Heart left ventricle (tissue), 13 donors: ENCODE data around the gene CAPN14.

Experiments
- CTCF ChIP-seq, 12 donors: fragments of 200-600 bp; sonication (generic) in 4 of 12; IDR thresholded peaks; one replicate each; pipeline versions ENCODE4 v1.5.0 to v1.8.0; 2018 to 2022; ENCODE audit warnings: antibody characterized with exemption in 12 of 12, mild to moderate bottlenecking in 5 of 12
- POLR2A ChIP-seq, 2 donors: fragments of 450-650 bp; IDR thresholded peaks; one replicate each; pipeline ENCODE4 v1.6.1; 2017; ENCODE audit warnings: antibody characterized with exemption in 2 of 2, mild to moderate bottlenecking in 2 of 2, moderate library complexity in 2 of 2
- donor health status: ischemic (EF 13 %, LVEDD 7.1; RV severe dilation, severe dysfunction).
- donor health status: DM: no; HTN: yes; CAD: no.
- donor health status: DM: no; HTN: no; CAD: no.
- donor health status: ischemic (EF 25% LVEDD 6.9; RV normal size, moderate dysfunction).
- donor health status: ischemic (EF 25% LVEDD 5.7; RV mildly dilated, moderate dysfunction).
- donor health status: ischemic (EF 35%, LVEDD 5.7; RV mildly dilated, moderate dysfunction).
- donor health status: nonischemic (EF 11% LVEDD 7.7; RV severe dilation, severe dysfunction).
- donor health status: DM: yes; HTN: yes; CAD: no.
- donor health status: PGD.
- donor health status: ischemic (EF 29% LVEDD 5.4; RV normal size, mild dysfunction).
- donor health status: nonischemic (EF 23%, LVEDD 6.1; RV moderate dilation, normal function).

- TF ChIP-seq CTCF (IDR thresholded peaks at IDR 0.05) (no peak), POLR2A (IDR thresholded peaks at IDR 0.05) (no peak)
Measured at GRCh38 chr2:31235504-31235902, 18.2 kb upstream of the CAPN14 start.
